Effector CD8-positive, alpha-beta T cell (primary cell): ENCODE data around the gene ADRA2C.

Experiments used
- DNase-seq: peaks from one replicate; lab custom pipeline; 2025; lab: John Stamatoyannopoulos, UW

The ADRA2C gene

DNA sequence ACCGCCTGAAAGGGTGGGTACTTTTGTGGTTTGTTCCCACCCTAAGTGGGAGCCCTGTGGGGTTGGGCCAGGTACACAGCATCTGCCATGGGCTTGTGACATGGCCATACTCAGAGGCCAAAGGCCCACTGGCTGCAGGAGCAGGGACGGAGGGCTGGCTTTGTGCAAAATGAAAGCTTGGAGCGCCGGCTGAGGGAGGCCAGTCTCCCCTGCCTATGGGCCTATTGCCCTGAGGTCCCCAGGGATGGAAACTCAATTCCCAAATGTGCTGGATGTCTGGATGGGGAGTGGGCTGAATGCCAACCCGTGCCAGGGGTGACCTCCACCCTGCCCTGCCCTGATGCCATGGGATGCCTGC, 10.8 kb downstream of the ADRA2C start:
- no peak for DNase-seq

DNA sequence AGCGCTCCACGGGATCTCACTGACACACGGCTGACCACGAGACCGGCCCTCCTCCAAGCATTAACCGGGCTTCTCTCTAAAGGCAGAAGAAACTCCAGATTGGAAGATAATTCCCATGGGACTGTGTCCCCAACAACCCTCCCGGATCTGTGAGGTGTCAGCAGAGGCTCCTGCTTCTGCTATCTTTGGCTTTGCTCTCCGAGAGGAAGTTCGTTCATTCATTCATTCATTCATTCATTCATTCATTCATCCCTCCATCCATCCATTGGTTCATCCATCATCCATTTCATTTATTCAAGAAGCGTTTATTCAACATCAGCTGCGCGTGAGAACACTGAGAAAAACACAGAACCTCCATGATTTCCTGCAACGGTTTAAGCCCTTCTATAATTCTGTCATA, 11.5 kb downstream of the ADRA2C start:
- no peak for DNase-seq

GRCh38 chr4:3779509-3779908, 13.3 kb downstream of the ADRA2C start:
- no peak for DNase-seq

DNA sequence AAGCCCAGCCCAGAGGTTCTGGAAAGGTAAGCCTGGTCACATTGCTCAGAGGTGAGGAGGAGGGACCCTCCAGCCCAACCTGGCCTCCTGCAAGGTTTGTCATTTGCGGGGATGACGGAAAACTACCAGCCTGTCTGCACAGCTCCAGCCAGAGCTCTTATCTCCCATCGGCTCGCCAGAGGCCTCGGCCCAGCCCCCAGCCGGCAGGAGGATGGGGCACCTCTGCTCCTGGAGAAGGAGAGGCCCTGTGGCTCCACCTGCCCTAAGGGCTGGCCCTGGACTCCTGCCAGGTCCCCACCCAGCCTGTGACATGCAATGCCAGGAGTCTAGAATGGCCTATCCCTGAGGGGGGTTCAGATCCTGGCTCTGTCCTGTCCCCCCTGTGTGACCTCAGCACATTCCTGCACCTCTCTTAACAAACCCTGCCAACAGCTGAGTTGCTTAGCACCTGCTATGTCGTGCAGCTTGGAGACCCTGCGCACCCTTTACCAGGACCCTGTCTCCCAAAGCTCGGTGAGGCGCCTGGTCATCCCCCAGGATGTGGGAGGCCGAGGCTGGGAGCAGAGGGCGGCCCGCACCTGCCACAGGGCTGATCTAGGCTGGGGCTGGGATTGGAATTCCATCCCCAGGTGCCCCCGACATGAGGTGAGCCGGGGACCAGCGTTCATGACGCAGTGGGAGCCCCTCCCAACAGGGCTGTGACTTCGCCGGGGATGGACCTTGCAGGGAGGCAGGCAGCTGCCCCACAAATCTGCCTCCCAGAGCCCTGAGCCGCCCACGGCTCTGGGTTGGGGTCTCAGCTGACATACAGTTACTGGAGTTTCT, 14.4 kb downstream of the ADRA2C start:
- no peak for DNase-seq

DNA sequence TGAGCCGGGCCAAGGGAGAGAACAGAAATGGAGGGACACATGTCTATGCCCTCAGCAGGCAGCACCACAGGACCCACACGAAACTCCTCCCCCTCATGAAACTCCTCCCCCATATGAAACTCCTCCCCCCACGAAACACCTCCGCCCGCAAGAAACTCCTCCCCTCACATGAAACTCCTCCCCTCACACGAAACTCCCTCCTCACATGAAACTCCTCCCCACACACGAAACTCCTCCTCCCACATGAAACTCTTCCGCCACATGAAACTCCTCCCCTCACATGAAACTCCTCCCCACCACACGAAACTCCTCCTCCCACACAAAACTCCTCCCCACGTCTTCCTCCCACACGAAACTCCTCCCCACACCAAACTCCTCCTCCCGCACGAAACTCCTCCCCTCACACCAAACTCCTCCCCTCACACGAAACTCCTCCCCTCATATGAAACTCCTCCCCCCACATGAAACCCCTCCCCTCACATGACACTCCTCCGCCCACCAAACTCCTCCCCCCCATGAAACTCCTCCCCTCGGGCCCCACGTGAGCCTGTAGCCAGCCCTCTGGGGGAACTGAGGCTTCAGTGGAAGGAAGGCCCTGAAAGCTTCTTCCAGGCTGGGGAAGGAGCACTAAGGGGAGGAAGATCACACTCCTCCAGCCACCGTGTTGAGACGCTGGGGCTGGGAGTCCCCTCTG, 15.2 kb downstream of the ADRA2C start:
- DNase-seq, result no peak

- DNase-seq, result no peak
These were observed 16.1 kb downstream of the ADRA2C start for GRCh38 chr4:3781997-3782930.

DNA sequence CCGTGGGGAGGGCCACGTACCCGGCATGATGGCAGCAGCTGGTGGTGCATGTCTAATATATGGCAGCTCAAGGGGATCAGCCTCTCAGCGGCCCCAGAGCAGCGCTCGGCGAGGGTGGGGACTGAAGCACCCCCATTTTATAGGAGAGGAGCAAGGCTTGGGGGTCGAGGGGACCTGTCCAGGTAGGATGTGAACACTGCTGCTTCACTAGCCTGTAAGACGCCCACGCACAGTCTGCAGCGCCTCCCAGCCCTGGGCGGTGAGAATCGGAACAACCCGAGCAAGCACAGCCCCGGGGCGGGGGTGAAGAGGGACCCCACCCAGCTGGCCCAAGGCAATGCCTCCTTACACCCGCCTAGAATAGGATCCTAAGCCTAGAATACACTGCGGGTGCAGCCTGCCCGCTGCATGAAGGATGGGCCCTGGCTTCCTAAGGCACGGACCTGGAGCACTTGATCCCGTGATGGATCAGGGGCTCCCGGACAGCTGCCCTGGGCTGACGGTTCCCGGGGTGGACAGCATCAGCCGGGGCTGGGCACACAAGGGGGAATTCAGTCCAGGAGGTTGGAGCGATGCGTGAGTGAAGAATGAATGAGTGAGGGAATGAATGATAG, 17.6 kb downstream of the ADRA2C start:
- no peak for DNase-seq

- DNase-seq, result no peak
These were observed 18.5 kb downstream of the ADRA2C start for GRCh38 chr4:3784454-3785291.

DNA sequence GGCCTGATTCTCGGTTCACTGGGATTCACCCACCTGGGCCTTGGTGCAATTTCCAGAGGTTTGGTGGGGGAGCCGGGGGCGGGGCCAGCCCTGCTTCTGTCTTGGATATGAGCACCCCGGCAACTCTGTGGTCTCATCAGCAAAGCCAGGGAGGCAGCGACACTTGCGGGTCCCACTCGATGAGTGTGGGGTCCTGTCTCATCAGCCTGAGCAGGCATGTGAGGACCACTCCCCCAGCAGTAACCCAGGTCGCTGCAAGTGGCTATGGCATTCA, 19.0 kb downstream of the ADRA2C start:
- DNase-seq, result no peak

DNA sequence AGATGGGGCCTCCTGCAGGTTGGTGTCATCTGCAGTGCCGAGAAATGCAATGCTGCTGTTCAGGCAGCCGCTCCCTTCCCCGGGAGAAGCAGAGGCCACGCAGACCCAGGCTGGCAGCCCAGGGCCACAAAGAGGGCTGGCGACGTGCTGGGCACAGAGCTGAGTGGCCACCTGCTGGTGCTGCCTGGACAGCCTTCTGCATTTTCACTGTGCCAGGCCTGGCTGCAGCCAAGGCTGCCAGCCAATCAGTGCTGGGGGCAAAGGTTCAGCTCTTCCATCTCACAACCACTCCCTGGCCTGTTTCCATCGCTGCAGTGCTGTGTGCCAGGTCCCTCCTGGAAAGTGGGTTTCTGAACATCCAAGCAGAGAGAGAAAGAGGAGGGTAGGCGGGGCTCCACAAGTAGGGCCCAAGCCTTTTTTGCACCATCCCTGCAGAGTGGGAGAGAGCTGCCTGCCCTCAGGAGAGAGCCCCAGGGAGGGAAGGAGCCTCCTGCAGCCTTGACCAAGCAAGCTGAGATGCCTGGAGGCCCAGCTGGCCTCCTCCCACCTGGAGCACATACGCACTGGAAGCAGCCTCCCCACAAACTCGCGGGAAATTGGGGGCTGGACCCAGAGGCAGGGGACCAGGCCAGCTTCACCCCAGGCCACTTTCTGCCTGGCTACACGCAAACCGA, 20.1 kb downstream of the ADRA2C start:
- DNase-seq, result no peak

- DNase-seq, result no peak
These were observed 21.5 kb downstream of the ADRA2C start for GRCh38 chr4:3787489-3788365.

DNA sequence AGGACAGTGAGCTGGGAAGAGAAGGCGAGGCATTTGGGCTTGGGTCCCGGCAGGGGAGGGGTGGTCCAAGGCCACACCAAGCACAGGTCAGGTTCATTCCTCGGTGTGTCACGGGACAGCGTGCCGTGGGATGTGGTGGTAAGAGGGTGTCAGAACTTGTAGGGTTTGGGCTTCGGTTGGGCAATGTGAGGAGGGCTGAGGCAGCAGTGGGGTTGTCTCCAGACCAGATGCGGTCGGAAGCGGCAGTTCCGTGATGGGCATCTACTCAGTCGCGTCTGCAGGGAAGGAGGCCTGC, 22.1 kb downstream of the ADRA2C start:
- no peak for DNase-seq

- no peak for DNase-seq
These were observed 23.4 kb downstream of the ADRA2C start for GRCh38 chr4:3789587-3789986.

DNA sequence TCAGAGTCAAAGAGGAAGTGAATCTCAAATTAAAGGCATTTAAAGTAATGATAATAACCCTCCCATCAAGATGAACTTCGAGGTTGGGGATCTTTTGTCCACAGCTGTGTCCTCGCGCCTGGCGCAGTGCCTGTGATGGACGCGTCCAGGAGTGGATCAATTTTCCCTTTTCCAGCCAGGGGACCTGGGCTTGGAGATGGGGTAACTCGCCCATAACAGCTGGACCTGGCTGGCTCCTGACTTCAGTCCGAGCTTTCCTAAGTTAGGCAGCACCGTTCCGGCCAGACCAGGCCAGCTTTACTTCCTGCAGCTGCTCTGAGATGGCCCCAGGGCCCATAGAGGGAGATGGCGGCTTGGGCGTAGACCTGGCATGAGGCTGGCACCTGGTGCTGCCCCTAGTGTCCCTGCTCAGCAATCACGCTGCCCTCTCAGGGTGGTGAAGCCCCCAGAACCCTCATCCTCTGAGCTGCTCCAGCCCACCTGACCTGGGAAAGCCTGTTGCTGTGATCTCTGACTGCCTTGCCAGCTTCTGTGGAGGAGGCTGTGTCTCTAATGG, 23.9 kb downstream of the ADRA2C start:
- no peak for DNase-seq

- DNase-seq, result no peak
These were observed 25.1 kb downstream of the ADRA2C start for GRCh38 chr4:3791256-3791655.

- no peak for DNase-seq
These were observed 25.8 kb downstream of the ADRA2C start for GRCh38 chr4:3791910-3792542.

- no peak for DNase-seq
These were observed 26.6 kb downstream of the ADRA2C start for GRCh38 chr4:3792813-3793212.

DNA sequence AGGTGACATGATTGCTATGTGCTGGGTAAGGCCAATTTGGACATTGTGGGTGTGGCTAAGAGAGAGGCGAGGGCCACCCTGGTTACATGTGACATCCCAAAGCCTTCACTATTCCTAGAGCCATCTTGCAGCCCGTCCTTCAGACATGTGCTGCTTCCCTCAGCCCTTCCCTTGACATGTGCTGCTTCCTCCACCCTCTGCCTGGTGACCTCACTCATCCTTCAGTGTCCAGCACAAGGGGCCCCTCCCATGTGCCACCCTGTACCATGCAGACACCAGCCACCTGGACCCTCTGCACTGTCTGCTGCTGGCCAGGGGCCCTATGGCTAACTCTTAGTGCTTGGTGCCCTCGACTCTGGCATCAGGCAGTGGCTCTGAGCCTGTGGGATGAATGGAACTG, 27.4 kb downstream of the ADRA2C start:
- no peak for DNase-seq

- DNase-seq, result no peak
These were observed 30.8 kb downstream of the ADRA2C start for GRCh38 chr4:3796960-3797359.
